Natural killer cell (primary cell): ENCODE measurements around the gene HIVEP3. TPM values are rescaled to one million over a fixed set of nuclear protein-coding genes. Genes with fewer than 3 reads are reported as not detected.

Experiments
- ATAC-seq, 3 donors: fragments of 150-1000 bp in 2 of 3; fragments of 200-7000 bp in 1 of 3; cut with Tn5 transposase; 1 replicate in 1 of 3; 2 replicates in 2 of 3; pipeline ENCODE4 v1.10.0; 2021; ENCODE audit warnings: mild to moderate bottlenecking in 2 of 3, moderate library complexity in 2 of 3
- DNase-seq, 2 donors: peaks; one replicate each; pipeline versions ENCODE4 v3.0.0 to v3.0.0-alpha.2; 2013 to 2021; ENCODE audit warnings: mixed read lengths in 1 of 2
- H3K27ac ChIP-seq: one replicate; pipeline ENCODE4 v1.5.1; 2013; ENCODE audit warnings: mild to moderate bottlenecking, low read length
- H3K27me3 ChIP-seq: one replicate; pipeline ENCODE4 v1.6.1; 2013; ENCODE audit warnings: low read length; ENCODE audit not compliant: control insufficient read depth, insufficient read depth
- H3K36me3 ChIP-seq: one replicate; pipeline ENCODE4 v1.6.1; 2013; ENCODE audit warnings: low read length; ENCODE audit not compliant: control insufficient read depth, insufficient read depth
- H3K4me1 ChIP-seq: one replicate; pipeline ENCODE4 v1.6.1; 2013; ENCODE audit warnings: low read length; ENCODE audit not compliant: control insufficient read depth, insufficient read depth
- H3K4me3 ChIP-seq: one replicate; pipeline ENCODE4 v1.5.1; 2013; ENCODE audit warnings: low read length
- H3K9me3 ChIP-seq: one replicate; pipeline ENCODE4 v1.6.1; 2013; ENCODE audit warnings: low read length; ENCODE audit not compliant: control insufficient read depth, insufficient read depth
- H3K27ac Mint-ChIP-seq, 2 donors: one replicate each; pipeline ENCODE4 v1.8.0; 2022; ENCODE audit warnings: mild to moderate bottlenecking in 2 of 2, mixed read lengths in 2 of 2, moderate library complexity in 1 of 2
- H3K27me3 Mint-ChIP-seq, 2 donors: one replicate each; pipeline ENCODE4 v1.8.0; 2022; ENCODE audit warnings: low read depth in 2 of 2, mixed read lengths in 2 of 2
- H3K36me3 Mint-ChIP-seq: one replicate; pipeline ENCODE4 v1.8.0; 2022; ENCODE audit warnings: mixed read lengths
- H3K4me1 Mint-ChIP-seq, 2 donors: one replicate each; pipeline ENCODE4 v1.8.0; 2022; ENCODE audit warnings: mixed read lengths in 2 of 2
- H3K4me3 Mint-ChIP-seq: one replicate; pipeline ENCODE4 v1.8.0; 2022; ENCODE audit warnings: mild to moderate bottlenecking, moderate library complexity, mixed read lengths
- H3K9me3 Mint-ChIP-seq, 2 donors: one replicate each; pipeline ENCODE4 v1.8.0; 2022; ENCODE audit warnings: mixed read lengths in 2 of 2
- CTCF ChIP-seq: fragments of 200-600 bp; IDR thresholded peaks from one replicate; pipeline ENCODE4 v1.8.0; 2022; ENCODE audit warnings: antibody characterized with exemption
- whole genome bisulfite sequencing: methylation state at CpG from one replicate; pipeline ENCODE4 v1.1.7; 2013; ENCODE audit warnings: missing lambda C conversion rate; ENCODE audit not compliant: insufficient coverage; 5-methylcytosine and 5-hydroxymethylcytosine counted together
- intact Hi-C: fragments of 100-400 bp; cut with micrococcal nuclease; formaldehyde crosslinking; loops from one replicate; pipeline ENCODE4 v1.14.2; 2022
- total RNA-seq, 4 donors: library from RNA; stranded (reverse); fragments of 120-200 nt in 1 of 4; gene quantifications; one replicate each; pipeline versions ENCODE4 v1.2.3 to v1.2.4, GENCODE V29; 2013 to 2022

The HIVEP3 gene
- total RNA-seq, 3 donors from 2014 or later (not counting 1 experiment from before 2014, with no cell fraction given): 26.2 to 35.2 (median 29.8) TPM

- no peaks in the 10 kb centered on the region for H3K27me3 Mint-ChIP-seq
- intact Hi-C loops: no loop called here
- no peaks in the 10 kb centered on the region for H3K9me3 Mint-ChIP-seq
These were observed 377.1 kb downstream of the HIVEP3 start for GRCh38 chr1:41541592-41541952.

DNA sequence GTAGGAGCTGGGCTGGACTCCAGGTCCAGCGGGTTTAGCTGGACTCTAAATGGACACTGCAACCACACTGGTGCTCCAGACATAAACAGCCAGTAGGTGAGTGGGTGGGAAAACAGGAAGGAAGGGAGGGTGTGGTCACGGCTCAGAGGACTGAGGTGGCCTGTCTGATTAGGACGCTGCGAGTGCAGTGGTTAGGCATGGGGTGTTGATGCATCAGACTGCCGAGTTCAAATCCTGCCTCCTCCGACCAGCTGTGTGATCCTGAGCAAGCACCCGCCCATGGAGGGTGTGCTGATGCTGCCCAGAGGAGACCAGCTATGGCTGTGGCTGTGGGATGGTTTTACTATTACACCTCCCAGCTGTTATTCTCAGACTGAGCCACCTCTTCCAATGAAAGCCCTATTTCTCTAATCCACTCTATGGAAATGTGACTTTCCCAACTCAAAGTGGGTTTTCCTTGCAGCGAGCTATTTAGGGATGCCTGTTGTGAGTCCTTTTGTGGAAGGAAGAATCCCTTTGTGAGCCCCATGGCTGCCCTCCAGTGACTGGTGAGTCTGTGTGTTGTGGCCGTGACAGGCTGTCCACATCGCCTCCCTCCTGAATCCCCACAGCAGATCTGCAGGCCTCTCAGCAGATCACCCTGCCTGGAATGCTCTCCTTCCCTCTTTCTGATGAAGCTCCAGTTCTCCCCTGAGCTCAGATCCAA lies 377.7 kb downstream of the HIVEP3 start:
- Histone ChIP-seq H3K9me3 (peaks cover 6% of the 10 kb centered on the region), H3K27ac (no peak overlapping the region), H3K36me3 (no peaks in the 10 kb centered on the region), H3K4me3 (no peak overlapping the region), H3K27me3 (no peaks in the 10 kb centered on the region), H3K4me1 (peaks cover 11% of the 10 kb centered on the region)
- no peak for ATAC-seq
- intact Hi-C loops: no loop called here
- Mint-ChIP-seq H3K27ac (peak overlapping the region in 1 of 2 donors; percentile 57), H3K36me3 (no peaks in the 10 kb centered on the region), H3K4me3 (no peak overlapping the region), H3K9me3 (no peaks in the 10 kb centered on the region), H3K4me1 (peaks cover 22 to 27% of the 10 kb centered on the region in 2 donors), H3K27me3 (no peaks in the 10 kb centered on the region)
- no peak for TF ChIP-seq CTCF
- DNase-seq: no peak
- 44% methylated on average over 10 of the region's 10 CpGs for WGBS

More at GRCh38 chr1:41541592-41541952, 377.1 kb downstream of the HIVEP3 start:
- peaks cover 6% of the 10 kb centered on the region for H3K9me3 ChIP-seq
- H3K4me1 Mint-ChIP-seq: peaks cover 22 to 25% of the 10 kb centered on the region in 2 donors
- H3K27me3 ChIP-seq: no peaks in the 10 kb centered on the region
- no peak overlapping the region for H3K27ac ChIP-seq
- H3K36me3 ChIP-seq: no peaks in the 10 kb centered on the region
- peaks cover 11% of the 10 kb centered on the region for H3K4me1 ChIP-seq
- WGBS: 100% methylated on average over 1 of the region's 1 CpG
- ATAC-seq (no peak), DNase-seq (no peak)
- no peak for TF ChIP-seq CTCF
- H3K36me3 Mint-ChIP-seq: no peaks in the 10 kb centered on the region
- H3K27ac Mint-ChIP-seq: no peak overlapping the region
- no peak overlapping the region for H3K4me3 Mint-ChIP-seq
- H3K4me3 ChIP-seq: no peak overlapping the region

GRCh38 chr1:41539999-41540398 lies 378.7 kb downstream of the HIVEP3 start:
- no peak for DNase-seq
- peaks cover 11% of the 10 kb centered on the region for H3K4me1 ChIP-seq
- H3K27me3 ChIP-seq: no peaks in the 10 kb centered on the region
- WGBS: 98% methylated on average over 8 of the region's 8 CpGs
- H3K27ac ChIP-seq: no peak overlapping the region
- H3K4me3 ChIP-seq: no peak overlapping the region
- Mint-ChIP-seq H3K27me3 (no peaks in the 10 kb centered on the region), H3K27ac (no peak overlapping the region), H3K9me3 (no peaks in the 10 kb centered on the region), H3K4me1 (peaks cover 22 to 31% of the 10 kb centered on the region in 2 donors), H3K36me3 (no peaks in the 10 kb centered on the region), H3K4me3 (no peak overlapping the region)
- intact Hi-C loops: no loop called here
- H3K36me3 ChIP-seq: no peaks in the 10 kb centered on the region
- no peak for TF ChIP-seq CTCF
- ATAC-seq: no peak
- H3K9me3 ChIP-seq: peaks cover 3% of the 10 kb centered on the region

GRCh38 chr1:41539418-41539805 lies 379.3 kb downstream of the HIVEP3 start:
- ATAC-seq (no peak), DNase-seq (no peak)
- Histone ChIP-seq H3K4me1 (peaks cover 11% of the 10 kb centered on the region), H3K27me3 (no peaks in the 10 kb centered on the region), H3K27ac (no peak overlapping the region), H3K36me3 (no peaks in the 10 kb centered on the region), H3K9me3 (no peaks in the 10 kb centered on the region), H3K4me3 (no peak overlapping the region)
- intact Hi-C loops: no loop called here
- H3K4me3 Mint-ChIP-seq: no peak overlapping the region
- WGBS: 99% methylated on average over 6 of the region's 6 CpGs
- H3K27me3 Mint-ChIP-seq: no peaks in the 10 kb centered on the region
- H3K27ac Mint-ChIP-seq: no peak overlapping the region
- H3K36me3 Mint-ChIP-seq: no peaks in the 10 kb centered on the region
- H3K9me3 Mint-ChIP-seq: no peaks in the 10 kb centered on the region
- H3K4me1 Mint-ChIP-seq: peaks cover 22 to 31% of the 10 kb centered on the region in 2 donors
- TF ChIP-seq CTCF: no peak
